ENCODE results near the gene BAHCC1.

- TF ChIP-seq CTCF (conservative IDR thresholded peaks at IDR 0.05) (no peak), EZH2 (IDR thresholded peaks at IDR 0.05; ENCODE audit: low read depth) (no peak)
Observed at GRCh38 chr17:81380131-81380530, 15.1 kb upstream of the BAHCC1 start.
